HepG2 (cell line): ENCODE data around the gene KIAA1549. TPM values are rescaled to one million over a fixed set of nuclear protein-coding genes. Genes with fewer than 3 reads are reported as not detected.

Experiments used
- ATAC-seq: fragments of 200-7000 bp; cut with Tn5 transposase; 3 replicates; pipeline ENCODE4 v1.9.1; 2020; ENCODE audit warnings: mild to moderate bottlenecking, moderate library complexity
- BruUV-seq: library from RNA; stranded (reverse); fragments of 400-500 nt; replicated peaks from 2 replicates; lab custom pipeline; 2021; lab: Mats Ljungman, UMichigan
- CTCF ChIA-PET: fragments of 300-600 bp; formaldehyde crosslinking; extraction: SDS; loops from one replicate; lab custom pipeline; 2021; ENCODE audit warnings: low total read pairs, inconsistent platforms, low intra/inter-chr PET ratio; lab: Yijun Ruan, JAX
- POLR2A ChIA-PET: fragments of 350-600 bp; sonication (Branson Sonifier 250); formaldehyde crosslinking; loops from one replicate; lab custom pipeline; 2020; ENCODE audit warnings: antibody characterized with exemption, inconsistent platforms; lab: Yijun Ruan, JAX
- DNase-seq: peaks from one replicate; pipeline ENCODE4 v3.0.0-alpha.2; 2015; ENCODE audit warnings: low spot score
- FAIRE-seq: peaks from 3 replicates; lab custom pipeline; 2011; peaks lifted over from hg19 to GRCh38; lab: Jason Lieb, UNC
- H2AFZ ChIP-seq: one replicate; pipeline ENCODE4 v1.6.1; 2011; ENCODE audit warnings: low read length, inconsistent platforms
- H3K27ac ChIP-seq: fragments of 300-600 bp; 3 replicates; pipeline ENCODE4 v1.8.0; 2011; ENCODE audit warnings: mixed run types, mild to moderate bottlenecking, mixed read lengths, low read length, inconsistent platforms; ENCODE audit not compliant: insufficient read depth; ENCODE audit errors: extremely low read length
- H3K27me3 ChIP-seq, 2 experiments: fragments of 200-600 bp in 1 of 2; 2 replicates in 1 of 2; 3 replicates in 1 of 2; pipeline versions ENCODE4 v1.6.0 to v1.8.0; 2011; ENCODE audit warnings: low read length in 2 of 2, mild to moderate bottlenecking in 2 of 2, moderate library complexity in 2 of 2, inconsistent platforms in 1 of 2; ENCODE audit not compliant: insufficient read depth in 2 of 2, control insufficient read depth in 1 of 2
- H3K36me3 ChIP-seq, 2 experiments: fragments of 200-600 bp in 1 of 2; replicated peaks in 1 of 2; 2 replicates in 1 of 2; 3 replicates in 1 of 2; pipeline versions ENCODE4 v1.5.1 to v1.8.0; 2011; ENCODE audit warnings: low read length in 2 of 2, inconsistent platforms in 1 of 2; ENCODE audit not compliant: insufficient read depth in 2 of 2, control insufficient read depth in 1 of 2
- H3K4me1 ChIP-seq: 2 replicates; pipeline ENCODE4 v1.5.1; 2012; ENCODE audit warnings: low read length, inconsistent platforms; ENCODE audit not compliant: insufficient read depth
- H3K4me2 ChIP-seq: 2 replicates; pipeline ENCODE4 v1.6.0; 2011; ENCODE audit warnings: low read depth, low read length, inconsistent platforms
- H3K4me3 ChIP-seq, 3 experiments: fragments of 200-600 bp in 1 of 3; sonication (generic), shearing (Covaris generic) in 1 of 3; replicated peaks in 1 of 3; 2 replicates each; pipeline ENCODE4 v1.5.1; 2011 to 2016; ENCODE audit warnings: low read length in 3 of 3, inconsistent platforms in 2 of 3, low read depth in 2 of 3, mild to moderate bottlenecking in 2 of 3, control low read depth in 1 of 3, mixed read lengths in 1 of 3; ENCODE audit not compliant: insufficient read depth in 1 of 3
- H3K79me2 ChIP-seq: one replicate; pipeline ENCODE4 v1.6.1; 2011; ENCODE audit warnings: low read length, inconsistent platforms; ENCODE audit not compliant: insufficient read depth
- H3K9ac ChIP-seq: 2 replicates; pipeline ENCODE4 v1.6.0; 2011; ENCODE audit warnings: mild to moderate bottlenecking, low read depth, low read length, inconsistent platforms; ENCODE audit not compliant: insufficient read depth
- H3K9me3 ChIP-seq: 2 replicates; pipeline ENCODE4 v1.5.1; 2012; ENCODE audit warnings: mild to moderate bottlenecking, low read length
- H4K20me1 ChIP-seq: 2 replicates; pipeline ENCODE4 v1.6.0; 2011; ENCODE audit warnings: inconsistent platforms, mild to moderate bottlenecking, low read length, moderate library complexity; ENCODE audit not compliant: insufficient read depth
- IKZF1 ChIP-seq: fragments of 450-650 bp; IDR thresholded peaks from 2 replicates; pipeline ENCODE4 v1.7.1; 2016
- MED8 ChIP-seq: sonication (generic); formaldehyde crosslinking; IDR thresholded peaks from 2 replicates; pipeline ENCODE4 v1.8.1; 2023; ENCODE audit warnings: mild to moderate bottlenecking, missing genetic modification reagents; ENCODE audit not compliant: insufficient replicate concordance
- TGIF2 ChIP-seq: IDR thresholded peaks from 2 replicates; pipeline ENCODE4 v1.6.1; 2016; ENCODE audit warnings: control low read depth, missing compliant biosample characterization
- ZNF841 ChIP-seq: sonication (generic); formaldehyde crosslinking; IDR thresholded peaks from 2 replicates; pipeline ENCODE4 v1.8.1; 2023; ENCODE audit warnings: missing genetic modification reagents, borderline replicate concordance
- WGBS: methylation state at CpG from one replicate; pipeline ENCODE4 v1.1.6; 2017; ENCODE audit warnings: low lambda C conversion rate; 5-methylcytosine and 5-hydroxymethylcytosine counted together
- in situ Hi-C: cut with HindIII; loops from 2 replicates; pipeline ENCODE4 v1.10.0; 2017; ENCODE audit warnings: low pct_unique_long_range_greater_than_20kb; ENCODE audit not compliant: extremely low pct_ligation_motif_present
- intact Hi-C: fragments of 100-400 bp; cut with micrococcal nuclease; formaldehyde crosslinking; loops from one replicate; pipeline ENCODE4 v1.10.0; 2022; ENCODE audit not compliant: unreplicated experiment
- polyA plus RNA-seq, 8 experiments: library from polyadenylated mRNA; depleted of rRNA in 3 of 8; stranded (reverse) in 7 of 8; unstranded in 1 of 8; fragments of >200 nt; fragmentation: Illumina TruSeq in 4 of 8; extraction: Trizol in 4 of 8; gene quantifications; 2 replicates each; pipeline versions ENCODE4 v1.2.1 to v1.2.3, GENCODE V29; 2011 to 2016; ENCODE audit warnings: low read depth in 4 of 8, missing spikeins in 1 of 8, mixed read lengths in 1 of 8; ENCODE audit not compliant: insufficient read depth in 1 of 8
- total RNA-seq, 5 experiments: library from RNA; depleted of rRNA; stranded (reverse); fragments of >200 nt; fragmentation: Illumina TruSeq; extraction: Trizol; gene quantifications; 2 replicates each; pipeline ENCODE4 v1.2.3, GENCODE V29; 2016; ENCODE audit warnings: low read depth in 1 of 5
- TF ChIP-seq, protein P1 (sequence below): sonication (generic); formaldehyde crosslinking; IDR thresholded peaks from 2 replicates; pipeline ENCODE4 v1.4.0; 2020; ENCODE audit warnings: missing genetic modification reagents; ENCODE audit errors: not compliant biosample characterization
- TF ChIP-seq, protein P2 (sequence below): sonication (generic); formaldehyde crosslinking; IDR thresholded peaks from 2 replicates; pipeline ENCODE4 v1.5.0; 2020; ENCODE audit warnings: mild to moderate bottlenecking, missing genetic modification reagents, moderate library complexity

KIAA1549 gene
- total and polyA plus RNA-seq, 2 of the 13 experiments (the other 11 are each of a cell fraction or from before 2014, with no cell fraction given) = 1.1 to 1.8 TPM

DNA sequence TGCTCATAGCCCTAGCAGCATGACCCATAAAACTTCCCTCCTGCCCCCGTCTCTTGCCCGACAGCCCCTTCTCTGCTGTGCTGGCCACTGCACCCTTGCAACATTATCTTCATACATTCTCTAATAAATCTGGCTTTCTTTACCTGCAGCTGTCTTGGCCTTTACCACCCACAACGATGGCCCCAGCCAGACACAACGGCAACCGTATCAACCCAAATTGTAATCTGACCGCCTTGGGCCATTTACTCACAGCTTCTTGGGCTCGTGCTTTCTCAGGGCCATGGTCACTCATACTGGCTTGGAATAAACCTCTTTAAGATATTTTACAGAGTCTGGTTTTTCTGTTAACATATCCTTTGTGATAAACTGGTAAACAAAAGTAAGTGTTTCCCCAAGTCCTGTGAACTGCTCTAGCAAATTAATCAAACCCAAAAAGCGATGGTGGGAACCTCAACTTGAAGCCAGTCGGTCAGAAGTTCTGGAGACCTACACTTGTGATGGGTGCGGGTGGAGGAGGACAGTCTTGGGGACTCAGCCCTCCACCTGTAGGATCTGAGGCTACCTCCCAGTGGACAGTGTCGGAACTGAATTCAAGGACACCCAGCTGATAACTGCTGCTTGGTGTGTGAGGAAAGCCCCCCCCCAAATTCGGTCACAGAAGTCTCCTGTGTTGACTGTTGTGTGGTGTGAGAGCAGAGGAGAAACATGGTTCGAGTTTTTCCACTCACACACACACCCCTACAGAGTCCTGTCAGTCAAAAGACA, 95.6 kb downstream of the KIAA1549 start:
- DNase-seq = no peak
- CTCF ChIA-PET = interaction anchor here (1.1 to 1.5 kb wide), 2 partner anchors 132 to 189 kb away, joined by 3 to 4 read pairs; no protein-coding TSS in a partner anchor

More for the DNA sequence above, 95.6 kb downstream of the KIAA1549 start:
- Histone ChIP-seq H3K27ac (no peak overlapping the region), H2AFZ (no peak overlapping the region), H3K9me3 (no peaks in the 10 kb centered on the region), H3K79me2 (no peaks in the 10 kb centered on the region), H3K4me1 (peaks cover 49% of the 10 kb centered on the region), H3K9ac (no peak overlapping the region), H3K27me3 (no peaks in the 10 kb centered on the region), H4K20me1 (no peaks in the 10 kb centered on the region), H3K4me3 (no peak overlapping the region), H3K36me3 (0 out of 5 replicates have a peak, but pooled peaks cover 0 to 4% of the 10 kb centered on the region in 2 experiments), H3K4me2 (no peak overlapping the region)
- POLR2A ChIA-PET = no interaction called here
- ATAC-seq = peak; percentile 57
- 87% methylated on average over 13 of the region's 13 CpGs for WGBS
- intact Hi-C loops = loop anchor here (1.0 kb wide), 2 partner anchors 96 to 190 kb away; partner anchors contain the start of gene KIAA1549
- FAIRE-seq = no peak
- TF ChIP-seq TGIF2 (CRISPR knock-in tag) = no peak
- no peak for TF ChIP-seq ZNF841 (CRISPR knock-in tag)
- TF ChIP-seq, protein P1, sequence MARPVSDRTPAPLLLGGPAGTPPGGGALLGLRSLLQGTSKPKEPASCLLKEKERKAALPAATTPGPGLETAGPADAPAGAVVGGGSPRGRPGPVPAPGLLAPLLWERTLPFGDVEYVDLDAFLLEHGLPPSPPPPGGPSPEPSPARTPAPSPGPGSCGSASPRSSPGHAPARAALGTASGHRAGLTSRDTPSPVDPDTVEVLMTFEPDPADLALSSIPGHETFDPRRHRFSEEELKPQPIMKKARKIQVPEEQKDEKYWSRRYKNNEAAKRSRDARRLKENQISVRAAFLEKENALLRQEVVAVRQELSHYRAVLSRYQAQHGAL (CRISPR knock-in tag) = no peak
- no peak for TF ChIP-seq MED8
- TF ChIP-seq, protein P2, sequence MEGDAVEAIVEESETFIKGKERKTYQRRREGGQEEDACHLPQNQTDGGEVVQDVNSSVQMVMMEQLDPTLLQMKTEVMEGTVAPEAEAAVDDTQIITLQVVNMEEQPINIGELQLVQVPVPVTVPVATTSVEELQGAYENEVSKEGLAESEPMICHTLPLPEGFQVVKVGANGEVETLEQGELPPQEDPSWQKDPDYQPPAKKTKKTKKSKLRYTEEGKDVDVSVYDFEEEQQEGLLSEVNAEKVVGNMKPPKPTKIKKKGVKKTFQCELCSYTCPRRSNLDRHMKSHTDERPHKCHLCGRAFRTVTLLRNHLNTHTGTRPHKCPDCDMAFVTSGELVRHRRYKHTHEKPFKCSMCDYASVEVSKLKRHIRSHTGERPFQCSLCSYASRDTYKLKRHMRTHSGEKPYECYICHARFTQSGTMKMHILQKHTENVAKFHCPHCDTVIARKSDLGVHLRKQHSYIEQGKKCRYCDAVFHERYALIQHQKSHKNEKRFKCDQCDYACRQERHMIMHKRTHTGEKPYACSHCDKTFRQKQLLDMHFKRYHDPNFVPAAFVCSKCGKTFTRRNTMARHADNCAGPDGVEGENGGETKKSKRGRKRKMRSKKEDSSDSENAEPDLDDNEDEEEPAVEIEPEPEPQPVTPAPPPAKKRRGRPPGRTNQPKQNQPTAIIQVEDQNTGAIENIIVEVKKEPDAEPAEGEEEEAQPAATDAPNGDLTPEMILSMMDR (CRISPR knock-in tag) = peak; percentile 23; the same call in 1 of the 2 replicates
- TF ChIP-seq IKZF1 = no peak
- in situ Hi-C loops = loop anchor here (5.0 kb wide), 1 partner anchor 97 kb away; the partner anchor contains the start of gene KIAA1549
- BruUV-seq = no TSS peak
